ENCODE data around the gene DOCK4.

The DOCK4 gene

GRCh38 chr7:112110651-112111050, 95.5 kb downstream of the DOCK4 start:
- H3K4me3 ChIP-seq: no peak overlapping the region
- no peak for TF ChIP-seq CTCF (IDR thresholded peaks at IDR 0.05)
- no peaks in the 10 kb centered on the region for H3K9me3 ChIP-seq
- intact Hi-C loops (cut with DNase I; ENCODE audit: low total_unique reads): no loop called here
- no peaks in the 10 kb centered on the region for H3K36me3 ChIP-seq
- H3K27ac ChIP-seq: no peak overlapping the region
- peaks cover 0 to 6% (median 0%) of the 10 kb centered on the region in 4 donors for H3K4me1 ChIP-seq
- no peak for DNase-seq
- H3K27me3 ChIP-seq: no peaks in the 10 kb centered on the region

GRCh38 chr7:112110175-112110574, 96.0 kb downstream of the DOCK4 start:
- intact Hi-C loops (cut with DNase I; ENCODE audit: low total_unique reads): no loop called here
- Histone ChIP-seq H3K27ac (no peak overlapping the region), H3K4me1 (peaks cover 0 to 6% (median 0%) of the 10 kb centered on the region in 4 donors), H3K36me3 (no peaks in the 10 kb centered on the region), H3K4me3 (no peak overlapping the region), H3K9me3 (no peaks in the 10 kb centered on the region), H3K27me3 (no peaks in the 10 kb centered on the region)
- DNase-seq: no peak
- TF ChIP-seq CTCF (IDR thresholded peaks at IDR 0.05): no peak

GRCh38 chr7:112108981-112109380, 97.2 kb downstream of the DOCK4 start:
- intact Hi-C loops (cut with DNase I; ENCODE audit: low total_unique reads): no loop called here
- Histone ChIP-seq H3K36me3 (no peaks in the 10 kb centered on the region), H3K27me3 (no peaks in the 10 kb centered on the region), H3K9me3 (no peaks in the 10 kb centered on the region), H3K4me1 (peaks cover 0 to 6% (median 0%) of the 10 kb centered on the region in 4 donors), H3K27ac (no peak overlapping the region), H3K4me3 (no peak overlapping the region)
- no peak for DNase-seq
- TF ChIP-seq CTCF (IDR thresholded peaks at IDR 0.05): no peak

DNA sequence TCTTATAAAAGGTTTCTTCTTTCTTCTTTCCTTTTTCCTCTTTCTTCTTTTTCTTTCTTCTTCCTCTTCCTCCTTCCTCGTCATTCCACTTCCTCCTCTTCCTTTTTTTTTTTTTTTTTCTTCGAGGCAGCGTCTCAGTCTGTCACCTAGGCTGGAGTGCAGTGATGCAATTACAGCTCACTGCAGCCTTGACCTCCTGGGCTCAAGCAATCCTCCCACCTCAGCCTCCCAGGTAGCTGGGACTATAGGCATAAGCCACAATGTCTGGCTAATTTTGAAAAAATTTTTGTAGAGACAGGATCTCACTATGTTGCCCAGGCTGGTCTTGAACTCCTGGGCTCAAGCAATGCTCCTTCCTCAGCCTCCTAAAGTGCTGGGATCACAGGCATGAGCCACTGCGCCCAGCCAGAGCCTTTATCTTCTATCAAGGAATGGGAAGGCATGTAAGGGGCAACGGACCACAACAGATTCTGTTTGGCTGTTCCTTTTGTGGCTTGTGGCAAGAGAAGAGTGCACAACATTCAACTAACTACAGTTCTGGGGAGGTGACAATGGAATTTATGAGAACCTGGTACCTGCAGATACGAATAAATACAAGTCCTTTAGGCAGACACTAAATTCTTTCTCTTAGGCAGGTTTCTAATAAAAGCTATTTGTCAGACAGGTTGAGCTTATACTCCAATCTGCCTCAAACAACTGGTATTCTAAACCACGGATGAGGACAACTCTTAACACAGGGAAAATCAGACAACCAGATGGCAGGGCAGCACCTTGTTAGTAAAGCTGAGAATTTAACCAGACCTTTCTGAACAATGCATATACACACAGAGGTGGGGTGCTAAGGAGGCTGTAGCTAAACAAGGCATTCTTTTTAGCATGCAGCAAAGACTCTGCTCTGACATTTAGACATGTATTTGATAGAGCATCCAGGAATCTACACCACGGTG, 100.3 kb downstream of the DOCK4 start:
- H3K27ac ChIP-seq: no peak overlapping the region
- TF ChIP-seq CTCF (IDR thresholded peaks at IDR 0.05): no peak
- H3K4me3 ChIP-seq: no peak overlapping the region
- no peaks in the 10 kb centered on the region for H3K9me3 ChIP-seq
- intact Hi-C loops (cut with DNase I; ENCODE audit: low total_unique reads): no loop called here
- H3K36me3 ChIP-seq: no peaks in the 10 kb centered on the region
- H3K4me1 ChIP-seq: no peaks in the 10 kb centered on the region
- no peaks in the 10 kb centered on the region for H3K27me3 ChIP-seq
- DNase-seq: no peak

- Histone ChIP-seq H3K4me1 (no peaks in the 10 kb centered on the region), H3K4me3 (no peak overlapping the region), H3K27me3 (no peaks in the 10 kb centered on the region), H3K36me3 (no peaks in the 10 kb centered on the region), H3K9me3 (no peaks in the 10 kb centered on the region), H3K27ac (no peak overlapping the region)
- intact Hi-C loops (cut with DNase I; ENCODE audit: low total_unique reads): no loop called here
- no peak for TF ChIP-seq CTCF (IDR thresholded peaks at IDR 0.05)
- DNase-seq: no peak
These were observed 102.1 kb downstream of the DOCK4 start for GRCh38 chr7:112104120-112104519.
